ENCODE data around the gene AGPAT3.

The AGPAT3 gene

GRCh38 chr21:43864313-43864961, 586 bp upstream of the AGPAT3 start:
- DNase-seq, result no peak

- peak in 1 of 4 experiments; percentile 31 for DNase-seq
Measured at GRCh38 chr21:43865540-43866259, 677 bp downstream of the AGPAT3 start.

GRCh38 chr21:43866260-43866629, 1.2 kb downstream of the AGPAT3 start:
- no peak for DNase-seq

GRCh38 chr21:43866659-43867331, 1.8 kb downstream of the AGPAT3 start:
- DNase-seq, result no peak

- no peak for DNase-seq
Measured at GRCh38 chr21:43867332-43867703, 2.3 kb downstream of the AGPAT3 start.

GRCh38 chr21:43867948-43868347, 2.9 kb downstream of the AGPAT3 start:
- no peak for DNase-seq

GRCh38 chr21:43868461-43868860, 3.4 kb downstream of the AGPAT3 start:
- no peak for DNase-seq

- DNase-seq, result no peak
Measured at GRCh38 chr21:43869486-43870325, 4.7 kb downstream of the AGPAT3 start.

GRCh38 chr21:43871487-43871886, 6.5 kb downstream of the AGPAT3 start:
- no peak for DNase-seq

- DNase-seq, result no peak
Measured at GRCh38 chr21:43872531-43873197, 7.6 kb downstream of the AGPAT3 start.

GRCh38 chr21:43873673-43874072, 8.7 kb downstream of the AGPAT3 start:
- DNase-seq, result no peak

GRCh38 chr21:43874085-43874805, 9.2 kb downstream of the AGPAT3 start:
- no peak for DNase-seq

GRCh38 chr21:43876605-43877004, 11.6 kb downstream of the AGPAT3 start:
- no peak for DNase-seq

GRCh38 chr21:43877936-43878575, 13.0 kb downstream of the AGPAT3 start:
- no peak for DNase-seq

- DNase-seq, result no peak
Measured at GRCh38 chr21:43879348-43880110, 14.5 kb downstream of the AGPAT3 start.

- no peak for DNase-seq
Measured at GRCh38 chr21:43880111-43880985, 15.3 kb downstream of the AGPAT3 start.

- no peak for DNase-seq
Measured at GRCh38 chr21:43881283-43881682, 16.3 kb downstream of the AGPAT3 start.

GRCh38 chr21:43881935-43882334, 16.9 kb downstream of the AGPAT3 start:
- DNase-seq, result no peak

GRCh38 chr21:43882952-43883545, 18.0 kb downstream of the AGPAT3 start:
- DNase-seq, result no peak
